ENCODE measurements around the gene CDYL. TPM values are rescaled to one million over a fixed set of nuclear protein-coding genes. Genes with fewer than 3 reads are reported as not detected.
A peak's percentile ranks its signal among the peaks of the same experiment; 100 is the strongest.

The CDYL gene
- total RNA-seq, 4 donors from 2014 or later, result 41.9 to 52.3 (median 45.7) TPM

GRCh38 chr6:4902363-4902762 is 126.2 kb downstream of the CDYL start:
- H3K36me3 ChIP-seq, result peaks cover 4 to 22% (median 13%) of the 10 kb centered on the region in 4 donors
- peaks cover 0 to 14% (median 2%) of the 10 kb centered on the region in 4 donors for H3K9me3 ChIP-seq
- intact Hi-C loops (cut with DNase I), result no loop called here
- H3K27ac ChIP-seq (replicated peaks in 1 of 4), result no peak overlapping the region
- no peak for TF ChIP-seq EP300 (IDR thresholded peaks at IDR 0.05)
- TF ChIP-seq, protein P1, sequence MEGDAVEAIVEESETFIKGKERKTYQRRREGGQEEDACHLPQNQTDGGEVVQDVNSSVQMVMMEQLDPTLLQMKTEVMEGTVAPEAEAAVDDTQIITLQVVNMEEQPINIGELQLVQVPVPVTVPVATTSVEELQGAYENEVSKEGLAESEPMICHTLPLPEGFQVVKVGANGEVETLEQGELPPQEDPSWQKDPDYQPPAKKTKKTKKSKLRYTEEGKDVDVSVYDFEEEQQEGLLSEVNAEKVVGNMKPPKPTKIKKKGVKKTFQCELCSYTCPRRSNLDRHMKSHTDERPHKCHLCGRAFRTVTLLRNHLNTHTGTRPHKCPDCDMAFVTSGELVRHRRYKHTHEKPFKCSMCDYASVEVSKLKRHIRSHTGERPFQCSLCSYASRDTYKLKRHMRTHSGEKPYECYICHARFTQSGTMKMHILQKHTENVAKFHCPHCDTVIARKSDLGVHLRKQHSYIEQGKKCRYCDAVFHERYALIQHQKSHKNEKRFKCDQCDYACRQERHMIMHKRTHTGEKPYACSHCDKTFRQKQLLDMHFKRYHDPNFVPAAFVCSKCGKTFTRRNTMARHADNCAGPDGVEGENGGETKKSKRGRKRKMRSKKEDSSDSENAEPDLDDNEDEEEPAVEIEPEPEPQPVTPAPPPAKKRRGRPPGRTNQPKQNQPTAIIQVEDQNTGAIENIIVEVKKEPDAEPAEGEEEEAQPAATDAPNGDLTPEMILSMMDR (IDR thresholded peaks at IDR 0.05), result no peak
- TF ChIP-seq POLR2A (IDR thresholded peaks at IDR 0.05; ENCODE audit: low read depth), result no peak
- no peak for TF ChIP-seq POLR2AphosphoS5 (IDR thresholded peaks at IDR 0.05)
- peak; percentile 8 for DNase-seq (ENCODE audit: extremely low spot score)
- WGBS, result 83% methylated on average over 2 of the region's 2 CpGs
- H3K27me3 ChIP-seq, result no peaks in the 10 kb centered on the region
- H3K4me1 ChIP-seq, result peaks cover 0 to 8% (median 2%) of the 10 kb centered on the region in 4 donors
- H3K4me3 ChIP-seq, result no peak overlapping the region

DNA sequence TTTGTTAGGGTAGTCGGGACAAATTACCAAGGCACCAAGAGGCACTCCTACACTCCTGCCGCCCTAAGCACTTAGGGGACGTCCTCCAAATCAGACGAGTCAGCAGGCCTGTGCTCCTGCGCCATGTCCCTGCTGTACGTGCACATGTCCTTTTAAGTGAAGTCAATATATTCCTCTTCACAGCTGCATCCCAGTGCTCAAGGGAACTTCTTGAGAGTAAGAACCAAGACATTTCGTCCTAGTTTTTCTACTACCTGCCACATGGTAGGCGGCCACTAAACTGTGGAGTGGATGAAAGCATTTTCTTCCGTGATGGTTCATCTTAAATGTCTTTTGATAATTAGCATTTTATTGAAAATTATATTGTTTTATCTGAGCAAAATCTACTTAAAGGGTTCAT is 126.9 kb downstream of the CDYL start:
- 97% methylated on average over 9 of the region's 9 CpGs for WGBS
- Histone ChIP-seq H3K27me3 (no peaks in the 10 kb centered on the region), H3K4me1 (peaks cover 0 to 10% (median 7%) of the 10 kb centered on the region in 4 donors), H3K4me3 (no peak overlapping the region), H3K9me3 (peaks cover 0 to 14% (median 2%) of the 10 kb centered on the region in 4 donors), H3K27ac (replicated peaks in 1 of 4) (no peak overlapping the region), H3K36me3 (peaks cover 4 to 17% (median 11%) of the 10 kb centered on the region in 4 donors)
- peak; percentile 64 for DNase-seq (ENCODE audit: extremely low spot score)
- TF ChIP-seq POLR2AphosphoS5 (IDR thresholded peaks at IDR 0.05) (no peak), EP300 (IDR thresholded peaks at IDR 0.05) (no peak), POLR2A (IDR thresholded peaks at IDR 0.05; ENCODE audit: low read depth) (no peak)
- TF ChIP-seq, protein P1 (IDR thresholded peaks at IDR 0.05), result no peak
- intact Hi-C loops (cut with DNase I), result no loop called here

GRCh38 chr6:4903751-4904370 is 127.7 kb downstream of the CDYL start:
- intact Hi-C loops (cut with DNase I), result no loop called here
- WGBS, result 81% methylated on average over 10 of the region's 12 CpGs
- H3K27ac ChIP-seq (replicated peaks in 1 of 4), result no peak overlapping the region

DNA sequence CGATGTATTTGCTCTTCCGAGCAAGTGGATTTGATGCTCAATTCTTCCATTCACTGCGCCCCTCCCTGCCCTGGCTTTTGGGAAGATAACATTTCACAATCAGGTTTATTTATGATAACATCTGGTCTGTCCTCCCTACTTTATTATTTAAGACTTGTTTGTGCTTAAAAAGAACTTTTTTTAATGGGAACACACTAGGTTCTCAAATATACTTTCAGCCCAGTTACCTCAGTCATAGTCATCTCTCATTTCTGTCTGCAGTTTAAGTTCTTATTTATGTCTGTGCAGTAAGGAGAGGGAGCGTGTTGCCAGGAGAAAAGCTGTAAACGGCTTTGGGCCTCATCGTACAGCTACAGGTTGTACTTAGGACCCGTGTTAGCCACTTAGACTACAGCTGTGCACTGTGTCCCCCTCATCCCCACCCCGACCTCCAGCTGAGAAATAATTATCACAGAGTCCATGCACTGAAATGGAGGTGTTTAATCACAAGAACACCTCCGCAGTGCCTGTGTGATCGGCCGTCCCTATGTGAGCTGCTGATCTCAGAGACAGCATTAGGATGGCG is 128.3 kb downstream of the CDYL start:
- Histone ChIP-seq H3K4me1 (peaks cover 8 to 16% (median 11%) of the 10 kb centered on the region in 4 donors), H3K27ac (replicated peaks in 1 of 4) (no peak overlapping the region), H3K27me3 (no peaks in the 10 kb centered on the region), H3K4me3 (no peak overlapping the region), H3K36me3 (peaks cover 0 to 17% (median 7%) of the 10 kb centered on the region in 4 donors), H3K9me3 (peaks cover 0 to 1% (median under 1%) of the 10 kb centered on the region in 4 donors)
- DNase-seq (ENCODE audit: extremely low spot score), result no peak
- WGBS, result 92% methylated on average over 12 of the region's 12 CpGs
- intact Hi-C loops (cut with DNase I), result no loop called here
- TF ChIP-seq, protein P1 (IDR thresholded peaks at IDR 0.05), result no peak
- TF ChIP-seq POLR2A (IDR thresholded peaks at IDR 0.05; ENCODE audit: low read depth) (no peak), EP300 (IDR thresholded peaks at IDR 0.05) (no peak), POLR2AphosphoS5 (IDR thresholded peaks at IDR 0.05) (no peak)

More at GRCh38 chr6:4903751-4904370, 127.7 kb downstream of the CDYL start:
- TF ChIP-seq POLR2A (IDR thresholded peaks at IDR 0.05; ENCODE audit: low read depth) (no peak), POLR2AphosphoS5 (IDR thresholded peaks at IDR 0.05) (no peak), EP300 (IDR thresholded peaks at IDR 0.05) (no peak)
- TF ChIP-seq, protein P1 (IDR thresholded peaks at IDR 0.05), result no peak
- Histone ChIP-seq H3K4me3 (no peak overlapping the region), H3K36me3 (peaks cover 4 to 13% (median 8%) of the 10 kb centered on the region in 4 donors), H3K9me3 (peaks cover 0 to 8% (median 2%) of the 10 kb centered on the region in 4 donors), H3K27me3 (no peaks in the 10 kb centered on the region), H3K4me1 (peaks cover 4 to 16% (median 8%) of the 10 kb centered on the region in 4 donors)
- peak; percentile 66 for DNase-seq (ENCODE audit: extremely low spot score)
